ENCODE results near the gene PLAGL2.

Gene PLAGL2

DNA sequence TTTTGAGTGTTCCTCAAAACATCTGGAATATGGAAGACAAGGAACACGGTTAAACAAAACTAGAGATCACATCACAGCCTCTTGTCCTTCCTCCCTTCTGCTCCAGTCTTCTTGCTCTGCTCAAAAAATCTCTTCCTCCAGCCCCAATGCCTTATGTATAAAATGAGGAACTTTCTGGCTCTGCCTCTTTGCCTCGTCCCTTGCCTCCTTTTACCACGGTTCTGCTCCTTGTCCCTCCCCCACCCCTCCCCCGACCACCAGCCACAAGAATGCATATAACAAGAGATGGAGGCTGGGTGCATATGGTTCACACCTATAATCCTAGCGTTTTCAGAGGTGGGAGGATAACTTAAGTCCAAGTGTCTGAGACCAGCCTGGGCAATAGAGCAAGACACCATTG lies 43.6 kb downstream of the PLAGL2 start:
- no peak for DNase-seq
- Mint-ChIP-seq H3K4me3 (no peak overlapping the region), H3K27ac (no peak overlapping the region), H3K36me3 (peaks cover 44% of the 10 kb centered on the region), H3K4me1 (no peaks in the 10 kb centered on the region), H3K9me3 (no peaks in the 10 kb centered on the region), H3K27me3 (no peaks in the 10 kb centered on the region)
- CTCF ChIA-PET: no interaction called here

DNA sequence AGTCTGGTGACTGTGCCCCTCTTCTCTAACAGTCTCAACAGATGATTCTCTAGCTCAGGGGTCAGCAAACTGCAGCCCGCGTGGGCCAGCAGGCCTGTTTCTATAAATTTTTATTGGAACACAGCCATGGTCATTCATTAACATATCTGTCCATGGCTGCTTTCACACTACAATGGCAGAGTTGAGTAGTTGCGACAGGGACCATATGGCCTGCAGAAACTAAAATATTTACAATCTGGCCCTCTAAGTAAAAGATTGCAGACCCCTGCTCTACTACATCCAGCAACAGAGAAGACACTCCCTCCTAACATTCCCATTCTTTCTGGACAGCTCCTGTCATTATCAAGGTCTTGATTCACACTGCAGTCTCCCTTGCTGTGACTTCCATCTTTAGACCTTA lies 45.2 kb downstream of the PLAGL2 start:
- H3K4me3 Mint-ChIP-seq: no peak overlapping the region
- no peaks in the 10 kb centered on the region for H3K4me1 Mint-ChIP-seq
- H3K27me3 Mint-ChIP-seq: no peaks in the 10 kb centered on the region
- H3K27ac Mint-ChIP-seq: no peak overlapping the region
- peaks cover 54% of the 10 kb centered on the region for H3K36me3 Mint-ChIP-seq
- DNase-seq: no peak
- no peaks in the 10 kb centered on the region for H3K9me3 Mint-ChIP-seq
- CTCF ChIA-PET: no interaction called here

DNA sequence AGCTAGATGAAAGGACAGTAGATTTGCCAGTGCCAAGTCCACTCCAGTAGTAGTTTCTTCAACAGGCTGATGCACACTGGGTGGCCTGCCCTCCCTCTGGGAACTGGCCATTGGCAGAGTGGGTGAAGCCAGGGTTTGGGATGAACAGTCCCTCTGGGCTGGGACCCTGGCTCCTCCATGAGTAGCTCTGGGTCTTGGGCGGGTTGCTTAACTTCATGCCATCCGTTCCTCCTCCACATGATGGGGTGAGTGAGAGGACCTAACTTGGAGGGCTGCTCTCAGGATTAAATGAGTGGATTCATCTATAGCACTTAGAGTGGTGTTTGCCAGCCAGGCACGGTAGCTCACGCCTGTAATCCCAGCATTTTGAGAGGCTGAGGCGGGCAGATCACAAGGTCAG lies 47.2 kb downstream of the PLAGL2 start:
- Mint-ChIP-seq H3K4me3 (no peak overlapping the region), H3K36me3 (peaks cover 39% of the 10 kb centered on the region), H3K9me3 (no peaks in the 10 kb centered on the region), H3K27ac (no peak overlapping the region), H3K4me1 (no peaks in the 10 kb centered on the region), H3K27me3 (no peaks in the 10 kb centered on the region)
- DNase-seq: no peak
- CTCF ChIA-PET: no interaction called here

DNA sequence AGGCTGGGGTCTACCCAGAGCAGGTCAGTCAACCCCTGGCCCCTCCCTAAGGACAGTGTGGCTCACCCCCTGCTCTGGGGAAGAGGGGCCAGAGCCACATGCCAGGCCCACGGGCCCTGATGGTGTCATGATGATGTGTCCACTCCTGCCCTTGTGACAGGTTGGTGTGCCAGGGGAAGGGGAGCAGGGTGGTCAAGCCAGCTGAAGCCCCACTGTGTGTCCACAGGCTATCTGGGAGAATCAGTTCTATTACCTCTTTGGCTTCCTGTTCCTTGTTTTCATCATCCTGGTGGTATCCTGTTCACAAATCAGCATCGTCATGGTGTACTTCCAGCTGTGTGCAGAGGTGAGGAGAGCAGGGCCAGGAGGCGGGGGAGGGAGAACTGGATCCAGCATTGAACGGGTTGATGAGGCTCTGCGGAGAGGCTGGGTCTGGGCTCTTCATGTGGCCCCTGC lies 47.7 kb downstream of the PLAGL2 start:
- no peak overlapping the region for H3K27ac Mint-ChIP-seq
- no peak overlapping the region for H3K4me3 Mint-ChIP-seq
- H3K9me3 Mint-ChIP-seq: no peaks in the 10 kb centered on the region
- CTCF ChIA-PET: no interaction called here
- H3K4me1 Mint-ChIP-seq: no peaks in the 10 kb centered on the region
- DNase-seq: no peak
- H3K27me3 Mint-ChIP-seq: no peaks in the 10 kb centered on the region
- peaks cover 37% of the 10 kb centered on the region for H3K36me3 Mint-ChIP-seq

DNA sequence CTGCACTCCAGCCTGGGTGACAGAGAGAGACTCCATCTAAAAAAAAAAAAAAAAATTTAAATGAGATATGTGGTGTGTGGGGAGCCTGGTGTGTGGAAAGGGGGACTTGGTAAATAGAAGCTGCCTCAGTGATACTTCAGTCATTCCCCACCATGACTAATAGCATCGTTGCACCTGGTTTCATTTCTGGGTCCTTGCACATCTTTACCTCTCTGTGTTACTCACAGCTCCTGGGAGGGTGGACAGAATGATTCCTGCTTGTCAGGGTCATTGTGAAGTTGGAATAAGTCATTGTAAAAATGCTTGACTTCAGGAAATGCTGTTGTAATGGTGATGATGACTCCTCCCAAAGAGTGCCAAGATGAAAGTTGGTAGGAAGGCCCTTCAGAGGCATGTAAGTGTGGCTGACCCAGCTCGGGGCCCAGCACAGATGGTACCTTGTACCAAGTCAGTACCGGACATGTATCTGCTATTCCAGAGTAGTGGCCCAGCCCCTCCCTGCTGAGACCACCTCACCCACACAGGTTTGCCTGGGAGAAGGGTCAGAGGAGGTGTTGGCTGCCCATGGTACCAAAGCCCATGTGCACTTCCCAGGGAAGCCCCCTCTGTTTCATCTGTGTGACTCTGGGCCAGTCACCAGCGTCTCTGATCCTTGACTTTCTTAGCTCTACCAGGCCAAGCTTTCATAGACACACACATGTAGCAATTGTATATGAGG lies 48.4 kb downstream of the PLAGL2 start:
- peak overlapping the region; percentile 60 for H3K27ac Mint-ChIP-seq
- no peak overlapping the region for H3K4me3 Mint-ChIP-seq
- H3K36me3 Mint-ChIP-seq: peaks cover 38% of the 10 kb centered on the region
- H3K9me3 Mint-ChIP-seq: no peaks in the 10 kb centered on the region
- no peak for DNase-seq
- no peaks in the 10 kb centered on the region for H3K4me1 Mint-ChIP-seq
- H3K27me3 Mint-ChIP-seq: no peaks in the 10 kb centered on the region
- CTCF ChIA-PET: no interaction called here

DNA sequence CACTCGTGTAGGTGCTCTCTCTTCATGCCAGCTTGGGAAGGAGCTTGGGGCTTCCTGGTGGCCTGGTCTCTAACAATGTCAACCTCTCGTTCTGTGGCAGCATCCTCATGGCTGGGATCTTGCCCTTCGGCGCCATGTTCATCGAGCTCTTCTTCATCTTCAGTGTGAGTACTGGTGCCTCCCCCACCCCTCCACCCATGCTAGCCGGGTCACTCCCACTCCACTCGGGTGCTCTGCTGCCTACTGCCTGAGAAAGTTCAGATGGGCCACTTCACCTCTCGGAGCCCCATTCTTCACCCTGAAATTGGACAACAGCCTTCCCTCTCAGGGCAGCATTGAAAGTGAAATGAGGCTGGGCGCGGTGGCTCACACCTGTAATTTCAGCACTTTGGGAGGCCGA lies 49.2 kb downstream of the PLAGL2 start:
- Mint-ChIP-seq H3K4me1 (no peaks in the 10 kb centered on the region), H3K9me3 (no peaks in the 10 kb centered on the region), H3K27me3 (no peaks in the 10 kb centered on the region), H3K36me3 (peaks cover 37% of the 10 kb centered on the region), H3K4me3 (no peak overlapping the region), H3K27ac (no peak overlapping the region)
- CTCF ChIA-PET: no interaction called here
- no peak for DNase-seq

DNA sequence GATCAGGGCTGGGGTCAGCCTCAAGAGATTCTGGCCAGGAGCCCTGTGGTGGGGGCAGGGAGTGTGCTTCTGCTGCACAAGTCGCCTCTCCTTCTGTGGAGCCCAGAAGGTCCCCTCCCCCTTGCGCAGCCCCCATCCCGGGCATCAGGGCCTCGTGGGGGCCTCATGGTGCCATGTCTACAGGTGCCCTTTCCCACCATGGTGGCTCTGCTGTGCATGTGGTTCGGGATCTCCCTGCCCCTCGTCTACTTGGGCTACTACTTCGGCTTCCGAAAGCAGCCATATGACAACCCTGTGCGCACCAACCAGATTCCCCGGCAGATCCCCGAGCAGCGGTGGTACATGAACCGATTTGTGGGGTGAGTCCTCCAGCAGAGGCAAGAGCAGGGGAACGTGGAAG lies 49.9 kb downstream of the PLAGL2 start:
- peaks cover 40% of the 10 kb centered on the region for H3K36me3 Mint-ChIP-seq
- DNase-seq: no peak
- no peaks in the 10 kb centered on the region for H3K27me3 Mint-ChIP-seq
- no peak overlapping the region for H3K4me3 Mint-ChIP-seq
- CTCF ChIA-PET: no interaction called here
- H3K4me1 Mint-ChIP-seq: no peaks in the 10 kb centered on the region
- H3K9me3 Mint-ChIP-seq: no peaks in the 10 kb centered on the region
- H3K27ac Mint-ChIP-seq: no peak overlapping the region

DNA sequence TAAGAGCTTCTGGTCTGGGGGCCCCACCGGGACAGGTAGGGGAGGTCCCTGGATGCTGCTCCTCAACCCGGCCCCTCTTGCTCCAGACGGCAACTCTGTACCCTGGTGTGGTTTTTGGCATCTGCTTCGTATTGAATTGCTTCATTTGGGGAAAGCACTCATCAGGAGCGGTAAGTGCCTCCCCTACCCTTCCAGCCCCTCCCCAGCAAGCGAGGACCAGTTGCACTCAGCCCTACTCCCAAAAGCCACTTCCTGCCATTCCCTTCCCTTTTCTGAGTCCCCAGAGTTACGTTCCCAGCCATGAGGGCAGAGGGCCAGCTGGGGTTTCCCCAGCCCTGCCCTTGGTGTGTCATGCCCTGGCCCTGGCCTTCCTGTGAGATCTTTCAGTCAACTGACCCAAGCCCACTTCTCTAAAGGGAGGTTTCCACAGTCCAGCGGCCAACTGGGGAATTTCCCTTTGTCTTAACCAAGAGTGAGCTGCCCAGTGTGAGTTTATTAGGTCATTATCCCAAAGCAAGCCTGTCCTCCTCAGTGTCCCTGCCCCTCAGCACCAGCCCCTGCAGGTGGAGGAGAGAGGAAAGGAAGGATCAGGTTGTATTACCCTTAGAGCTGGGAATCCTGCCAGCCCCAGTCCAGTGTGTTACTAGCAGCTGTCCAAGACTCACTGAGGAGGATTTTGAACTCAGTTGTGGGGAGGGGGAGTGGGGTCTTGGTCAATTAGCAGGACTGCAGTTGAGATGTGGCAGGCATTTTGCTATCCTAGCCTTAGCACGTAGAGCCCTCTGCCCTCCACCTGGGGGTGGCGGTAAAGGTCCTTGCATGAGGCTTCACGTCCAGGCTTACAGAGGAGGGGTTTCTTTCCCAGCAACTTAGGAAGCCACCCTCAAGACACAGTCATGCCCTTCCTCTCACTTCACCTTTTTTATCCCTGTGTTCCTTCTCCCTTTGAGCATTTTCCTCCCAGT lies 52.2 kb downstream of the PLAGL2 start:
- Mint-ChIP-seq H3K9me3 (no peaks in the 10 kb centered on the region), H3K27me3 (no peaks in the 10 kb centered on the region), H3K4me3 (no peak overlapping the region), H3K27ac (peak overlapping the region; percentile 5), H3K4me1 (no peaks in the 10 kb centered on the region), H3K36me3 (peaks cover 34% of the 10 kb centered on the region)
- peak; percentile 28 for DNase-seq
- CTCF ChIA-PET: interaction anchor here (1.1 kb wide), 1 partner anchor 59 kb away, joined by 3 read pairs; no protein-coding TSS in a partner anchor

DNA sequence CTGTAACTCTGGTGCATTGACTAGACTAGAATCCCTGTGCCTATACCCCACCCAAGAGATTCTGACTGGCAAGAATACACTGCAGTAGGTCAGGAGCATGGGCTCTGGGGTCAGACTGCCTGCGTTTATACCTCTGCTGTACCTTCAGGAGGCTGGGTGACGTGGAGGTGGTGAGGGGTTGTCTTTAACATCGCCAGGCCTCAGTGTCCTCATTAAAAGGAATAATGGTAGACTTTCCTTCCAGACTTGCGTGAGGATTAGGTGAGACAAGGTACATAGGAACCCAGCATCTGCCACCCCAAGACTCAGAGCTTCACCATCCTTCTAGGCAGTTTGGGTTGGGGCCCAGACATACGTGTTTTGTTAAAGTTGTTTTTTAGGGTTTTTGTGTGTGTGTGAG lies 53.8 kb downstream of the PLAGL2 start:
- Mint-ChIP-seq H3K27ac (no peak overlapping the region), H3K27me3 (no peaks in the 10 kb centered on the region), H3K9me3 (no peaks in the 10 kb centered on the region), H3K4me1 (no peaks in the 10 kb centered on the region), H3K36me3 (peaks cover 39% of the 10 kb centered on the region), H3K4me3 (no peak overlapping the region)
- DNase-seq: no peak
- CTCF ChIA-PET: no interaction called here

DNA sequence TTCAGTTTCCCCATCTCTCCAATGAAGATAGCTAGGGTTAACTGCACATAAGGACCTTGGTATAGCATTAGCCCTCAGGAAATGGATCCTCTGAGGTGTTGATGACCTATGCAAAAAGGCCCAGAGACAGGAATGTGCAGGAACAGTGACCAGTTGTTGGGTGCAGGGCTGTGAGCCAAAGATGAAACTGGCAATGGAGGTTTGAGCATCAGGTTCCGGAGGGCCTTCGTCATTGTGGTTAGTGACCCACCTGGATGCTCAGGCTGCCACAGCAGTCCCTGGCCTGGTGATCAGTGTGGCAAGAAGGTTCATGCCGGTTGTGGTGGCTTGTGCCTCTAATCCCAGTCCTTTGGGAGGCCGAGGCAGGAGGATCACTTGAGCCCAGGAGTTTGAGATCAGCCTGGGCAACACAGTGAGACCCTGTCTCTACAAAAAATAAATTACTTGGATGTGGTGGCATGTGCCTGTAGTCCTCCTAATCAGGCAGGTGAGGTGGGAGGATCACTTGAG lies 54.3 kb downstream of the PLAGL2 start:
- Mint-ChIP-seq H3K36me3 (peaks cover 35% of the 10 kb centered on the region), H3K4me3 (no peak overlapping the region), H3K4me1 (no peaks in the 10 kb centered on the region), H3K9me3 (no peaks in the 10 kb centered on the region), H3K27me3 (no peaks in the 10 kb centered on the region), H3K27ac (peak overlapping the region; percentile 28)
- DNase-seq: no peak
- CTCF ChIA-PET: no interaction called here

DNA sequence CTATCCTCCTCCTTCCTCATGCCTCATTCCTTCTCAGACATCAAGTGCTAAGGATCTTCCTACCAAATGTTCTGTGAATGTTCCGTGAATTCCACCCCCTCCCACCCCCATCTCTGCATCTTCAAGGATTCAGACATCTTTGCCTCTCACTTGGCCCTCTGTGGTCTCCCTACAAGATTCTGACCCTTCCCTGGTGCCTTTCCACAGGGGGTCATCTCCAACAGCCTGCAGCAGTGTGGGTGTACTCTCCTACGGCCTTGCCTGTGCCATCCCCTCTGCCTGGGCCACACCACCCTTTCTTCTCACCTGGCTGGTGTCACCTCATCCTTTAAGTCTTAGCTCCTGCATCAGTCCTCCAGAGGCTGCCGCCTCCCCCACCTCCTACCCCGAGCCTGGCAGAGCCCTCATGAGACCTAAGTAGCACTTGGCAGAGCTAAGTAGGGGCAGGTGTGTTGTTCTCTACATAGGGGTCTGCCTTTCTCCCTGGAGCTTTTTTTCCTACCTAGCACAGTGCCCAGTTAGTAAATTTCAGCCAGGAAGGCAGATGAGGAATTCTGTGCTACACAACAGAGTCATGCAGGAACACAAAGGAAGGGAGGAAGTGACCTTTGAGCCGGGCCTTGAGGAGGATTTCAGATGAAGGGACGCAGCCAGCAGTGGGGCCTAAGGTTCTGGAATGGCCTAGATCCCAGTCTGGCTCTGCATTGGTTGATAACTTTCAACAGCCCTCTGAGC lies 55.0 kb downstream of the PLAGL2 start:
- CTCF ChIA-PET: no interaction called here
- Mint-ChIP-seq H3K4me1 (no peaks in the 10 kb centered on the region), H3K27me3 (no peaks in the 10 kb centered on the region), H3K27ac (no peak overlapping the region), H3K4me3 (no peak overlapping the region), H3K9me3 (no peaks in the 10 kb centered on the region), H3K36me3 (peaks cover 29% of the 10 kb centered on the region)
- no peak for DNase-seq

DNA sequence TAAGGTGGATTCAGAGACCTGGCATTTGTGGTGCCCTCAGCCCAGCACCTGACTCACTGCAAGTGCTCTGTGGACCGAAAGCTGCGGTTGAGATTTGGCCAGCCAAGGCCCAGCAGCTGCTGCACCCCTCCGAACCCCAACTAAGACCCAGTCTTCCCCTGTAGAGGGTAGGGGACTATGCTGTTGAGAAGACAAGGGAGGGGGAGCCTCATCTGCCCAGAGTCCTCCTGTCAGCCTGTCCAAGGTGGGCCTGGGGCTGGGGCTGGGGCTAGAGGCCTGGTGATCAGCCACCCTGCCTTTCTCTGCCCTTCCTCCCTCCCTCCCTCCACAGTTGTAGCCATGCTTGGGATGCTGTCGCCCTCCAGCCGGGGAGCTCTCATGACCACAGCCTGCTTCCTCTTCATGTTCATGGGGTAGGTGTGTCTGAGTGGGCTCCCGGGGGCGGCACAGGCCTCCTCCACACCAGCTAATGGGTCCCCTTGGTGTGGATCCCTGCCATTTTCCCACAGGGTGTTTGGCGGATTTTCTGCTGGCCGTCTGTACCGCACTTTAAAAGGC lies 57.2 kb downstream of the PLAGL2 start:
- H3K4me3 Mint-ChIP-seq: no peak overlapping the region
- no peak for DNase-seq
- no peaks in the 10 kb centered on the region for H3K27me3 Mint-ChIP-seq
- peaks cover 45% of the 10 kb centered on the region for H3K36me3 Mint-ChIP-seq
- no peaks in the 10 kb centered on the region for H3K4me1 Mint-ChIP-seq
- CTCF ChIA-PET: no interaction called here
- H3K9me3 Mint-ChIP-seq: no peaks in the 10 kb centered on the region
- peak overlapping the region; percentile 24 for H3K27ac Mint-ChIP-seq

DNA sequence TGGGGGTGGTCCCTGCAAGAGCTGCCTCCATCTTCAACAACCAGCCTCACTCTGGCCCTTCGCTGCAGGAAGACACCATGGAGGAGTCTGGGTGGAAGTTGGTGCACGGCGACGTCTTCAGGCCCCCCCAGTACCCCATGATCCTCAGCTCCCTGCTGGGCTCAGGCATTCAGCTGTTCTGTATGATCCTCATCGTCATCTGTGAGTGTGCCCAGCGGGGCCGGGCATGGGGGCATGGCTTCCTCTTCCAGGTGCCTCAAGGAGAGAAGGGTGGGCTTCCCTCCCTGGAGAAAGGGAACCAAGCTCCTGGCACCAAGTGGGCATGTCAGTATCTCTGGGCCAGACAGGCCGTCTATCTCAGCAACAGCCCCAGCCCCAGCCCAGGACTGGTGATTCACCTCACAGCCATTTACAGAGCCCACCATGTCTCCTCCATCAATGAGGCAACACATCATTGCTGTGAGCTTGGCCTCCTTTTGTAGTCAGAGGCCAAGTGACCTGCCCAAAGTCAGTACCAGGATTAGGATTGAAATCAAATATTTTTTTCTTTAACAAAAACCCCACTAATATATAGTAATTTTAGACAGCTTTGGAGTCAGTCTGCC lies 57.9 kb downstream of the PLAGL2 start:
- Mint-ChIP-seq H3K27ac (no peak overlapping the region), H3K27me3 (no peaks in the 10 kb centered on the region), H3K4me3 (no peak overlapping the region), H3K36me3 (peaks cover 45% of the 10 kb centered on the region), H3K9me3 (no peaks in the 10 kb centered on the region), H3K4me1 (no peaks in the 10 kb centered on the region)
- no peak for DNase-seq
- CTCF ChIA-PET: no interaction called here
